Fibroblast of pulmonary artery (primary cell): ENCODE data around the gene CENPN.

Experiments
- DNase-seq: peaks from one replicate; pipeline ENCODE4 v3.0.0-alpha.2; 2010; ENCODE audit warnings: low read depth
- H3K4me3 ChIP-seq: replicated peaks from 2 replicates; pipeline ENCODE4 v1.5.1; 2011; ENCODE audit warnings: low read depth, mild to moderate bottlenecking, control low read depth, low read length, moderate library complexity
- CTCF ChIP-seq: IDR thresholded peaks from 2 replicates; pipeline ENCODE4 v1.5.1; 2011; ENCODE audit warnings: mild to moderate bottlenecking, control low read depth, low read length, inconsistent platforms; ENCODE audit errors: missing control alignments

CENPN gene

GRCh38 chr16:81026429-81026828 lies 19.4 kb downstream of the CENPN start:
- no peak for DNase-seq
- TF ChIP-seq CTCF: no peak
- H3K4me3 ChIP-seq: no peak overlapping the region

GRCh38 chr16:81029930-81030604 lies 23.1 kb downstream of the CENPN start:
- no peak overlapping the region for H3K4me3 ChIP-seq
- no peak for TF ChIP-seq CTCF
- DNase-seq: no peak

GRCh38 chr16:81035398-81035974 lies 28.5 kb downstream of the CENPN start, which contains the start of gene ATMIN:
TSS of gene ATMIN (plus strand) at chr16:81035842. CDS start at chr16:81035871, 29 bp downstream.
- peak; percentile 63 for TF ChIP-seq CTCF
- H3K4me3 ChIP-seq: peak within 1 kb of the TSS; percentile 72
- peak; percentile 80 for DNase-seq

- DNase-seq: peak; percentile 21
- H3K4me3 ChIP-seq: peak overlapping the region; percentile 72
- no peak for TF ChIP-seq CTCF
Observed at GRCh38 chr16:81035975-81036750, 29.1 kb downstream of the CENPN start.

- peak overlapping the region; percentile 72 for H3K4me3 ChIP-seq
- TF ChIP-seq CTCF: no peak
- peak; percentile 5 for DNase-seq
Observed at GRCh38 chr16:81036751-81037350, 29.8 kb downstream of the CENPN start.

- no peak for DNase-seq
- TF ChIP-seq CTCF: no peak
Observed at GRCh38 chr16:81040131-81040530, 33.1 kb downstream of the CENPN start.

More at GRCh38 chr16:81040131-81040530, 33.1 kb downstream of the CENPN start:
- H3K4me3 ChIP-seq: no peak overlapping the region
